ENCODE measurements around the gene PCNA. TPM values are rescaled to one million over a fixed set of nuclear protein-coding genes. Genes with fewer than 3 reads are reported as not detected.

Gene PCNA
- total and polyA plus RNA-seq, 9 of the 15 experiments (the other 6 are each of a cell fraction or from before 2014, with no cell fraction given), result 213 to 390 (median 291) TPM

- TF ChIP-seq ZNF354B (CRISPR knock-in tag; IDR thresholded peaks at IDR 0.05), result no peak
- TF ChIP-seq MBD2 (IDR thresholded peaks at IDR 0.05; ENCODE audit: borderline replicate concordance, low read depth), result no peak
- no peak for TF ChIP-seq ZNF695 (CRISPR knock-in tag; IDR thresholded peaks at IDR 0.05)
- TF ChIP-seq CBX3 (IDR thresholded peaks at IDR 0.05; ENCODE audit: borderline replicate concordance in 1 of 2, low read length in 2 of 2), result no peak
- TF ChIP-seq CBFA2T3 (IDR thresholded peaks at IDR 0.05), result peak; percentile 78
- no peak for TF ChIP-seq NFIX (CRISPR knock-in tag; IDR thresholded peaks at IDR 0.05; ENCODE audit: low read depth)
- TF ChIP-seq KAT7 (CRISPR knock-in tag; IDR thresholded peaks at IDR 0.05; ENCODE audit: borderline replicate concordance), result no peak
- no peak; the same call in 1 of the 2 replicates for TF ChIP-seq ZNF232 (CRISPR knock-in tag; IDR thresholded peaks at IDR 0.05)
- no peak for TF ChIP-seq HNRNPK (IDR thresholded peaks at IDR 0.05; ENCODE audit: low read depth, low read length, poor library complexity, severe bottlenecking)
- no peak for TF ChIP-seq FOXA1 (IDR thresholded peaks at IDR 0.05; ENCODE audit: borderline replicate concordance)
- peak; percentile 47 for TF ChIP-seq SOX6 (IDR thresholded peaks at IDR 0.05)
- TF ChIP-seq RNF219 (CRISPR knock-in tag; IDR thresholded peaks at IDR 0.05), result no peak
- TF ChIP-seq SMARCA4 (IDR thresholded peaks at IDR 0.05), result peak; percentile 84
- no peak for TF ChIP-seq ZNF253 (CRISPR knock-in tag; conservative IDR thresholded peaks at IDR 0.05)
- TF ChIP-seq RFX5 (IDR thresholded peaks at IDR 0.05; ENCODE audit: low read depth, low read length), result no peak
- no peak for TF ChIP-seq ZNF395 (CRISPR knock-in tag; IDR thresholded peaks at IDR 0.05)
- TF ChIP-seq NRF1 (conservative IDR thresholded peaks at IDR 0.05 in 1 of 2, IDR thresholded peaks at IDR 0.05 in 1 of 2), result 0 out of 4 replicates have a peak, but pooled peaks of 1 of the 2 experiments have one; percentile 5
- no peak for TF ChIP-seq BCOR (IDR thresholded peaks at IDR 0.05)
- no peak for TF ChIP-seq TOE1 (IDR thresholded peaks at IDR 0.05; ENCODE audit: borderline replicate concordance)
- no peak for TF ChIP-seq TOE1 (CRISPR knock-in tag; IDR thresholded peaks at IDR 0.05; ENCODE audit: borderline replicate concordance, low read depth)
- TF ChIP-seq ADNP (tag; IDR thresholded peaks at IDR 0.05), result no peak
- no peak for TF ChIP-seq KDM5B (IDR thresholded peaks at IDR 0.05; ENCODE audit: insufficient replicate concordance, low read depth, low read length)
- TF ChIP-seq ZNF277 (CRISPR knock-in tag; IDR thresholded peaks at IDR 0.05; ENCODE audit: borderline replicate concordance), result no peak
- TF ChIP-seq TFE3 (CRISPR knock-in tag; IDR thresholded peaks at IDR 0.05), result no peak
- TF ChIP-seq MCM7 (IDR thresholded peaks at IDR 0.05), result no peak
- TF ChIP-seq TAL1 (IDR thresholded peaks at IDR 0.05), result peak; percentile 71
Measured at GRCh38 chr20:5122873-5123260, 3.1 kb upstream of the PCNA start (continued).

Data from K562 (cell line).